ENCODE measurements around the gene NFIA. TPM values are rescaled to one million over a fixed set of nuclear protein-coding genes. Genes with fewer than 3 reads are reported as not detected.

NFIA gene
- total and polyA plus RNA-seq, 2 of the 13 experiments (the other 11 are each of a cell fraction or from before 2014, with no cell fraction given): 14.7 to 28.5 TPM

GRCh38 chr1:61222240-61222639, 139.9 kb downstream of the NFIA start (continued):
- TF ChIP-seq, protein P1, sequence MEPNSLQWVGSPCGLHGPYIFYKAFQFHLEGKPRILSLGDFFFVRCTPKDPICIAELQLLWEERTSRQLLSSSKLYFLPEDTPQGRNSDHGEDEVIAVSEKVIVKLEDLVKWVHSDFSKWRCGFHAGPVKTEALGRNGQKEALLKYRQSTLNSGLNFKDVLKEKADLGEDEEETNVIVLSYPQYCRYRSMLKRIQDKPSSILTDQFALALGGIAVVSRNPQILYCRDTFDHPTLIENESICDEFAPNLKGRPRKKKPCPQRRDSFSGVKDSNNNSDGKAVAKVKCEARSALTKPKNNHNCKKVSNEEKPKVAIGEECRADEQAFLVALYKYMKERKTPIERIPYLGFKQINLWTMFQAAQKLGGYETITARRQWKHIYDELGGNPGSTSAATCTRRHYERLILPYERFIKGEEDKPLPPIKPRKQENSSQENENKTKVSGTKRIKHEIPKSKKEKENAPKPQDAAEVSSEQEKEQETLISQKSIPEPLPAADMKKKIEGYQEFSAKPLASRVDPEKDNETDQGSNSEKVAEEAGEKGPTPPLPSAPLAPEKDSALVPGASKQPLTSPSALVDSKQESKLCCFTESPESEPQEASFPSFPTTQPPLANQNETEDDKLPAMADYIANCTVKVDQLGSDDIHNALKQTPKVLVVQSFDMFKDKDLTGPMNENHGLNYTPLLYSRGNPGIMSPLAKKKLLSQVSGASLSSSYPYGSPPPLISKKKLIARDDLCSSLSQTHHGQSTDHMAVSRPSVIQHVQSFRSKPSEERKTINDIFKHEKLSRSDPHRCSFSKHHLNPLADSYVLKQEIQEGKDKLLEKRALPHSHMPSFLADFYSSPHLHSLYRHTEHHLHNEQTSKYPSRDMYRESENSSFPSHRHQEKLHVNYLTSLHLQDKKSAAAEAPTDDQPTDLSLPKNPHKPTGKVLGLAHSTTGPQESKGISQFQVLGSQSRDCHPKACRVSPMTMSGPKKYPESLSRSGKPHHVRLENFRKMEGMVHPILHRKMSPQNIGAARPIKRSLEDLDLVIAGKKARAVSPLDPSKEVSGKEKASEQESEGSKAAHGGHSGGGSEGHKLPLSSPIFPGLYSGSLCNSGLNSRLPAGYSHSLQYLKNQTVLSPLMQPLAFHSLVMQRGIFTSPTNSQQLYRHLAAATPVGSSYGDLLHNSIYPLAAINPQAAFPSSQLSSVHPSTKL (CRISPR knock-in tag; IDR thresholded peaks at IDR 0.05): no peak
- no peak for TF ChIP-seq HNRNPLL (IDR thresholded peaks at IDR 0.05; ENCODE audit: low read depth, low read length, poor library complexity, severe bottlenecking)
- no peak for TF ChIP-seq AGO2 (optimal IDR thresholded peaks at IDR 0.05; ENCODE audit: low read depth, low read length)
- no peak for TF ChIP-seq ZBTB7B (CRISPR knock-in tag; IDR thresholded peaks at IDR 0.05)
- TF ChIP-seq, protein P2, sequence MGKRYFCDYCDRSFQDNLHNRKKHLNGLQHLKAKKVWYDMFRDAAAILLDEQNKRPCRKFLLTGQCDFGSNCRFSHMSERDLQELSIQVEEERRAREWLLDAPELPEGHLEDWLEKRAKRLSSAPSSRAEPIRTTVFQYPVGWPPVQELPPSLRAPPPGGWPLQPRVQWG (CRISPR knock-in tag; IDR thresholded peaks at IDR 0.05; ENCODE audit: borderline replicate concordance, low read depth): no peak
- no peak for TF ChIP-seq GTF2F1 (IDR thresholded peaks at IDR 0.05; ENCODE audit: low read length)
- TF ChIP-seq, protein P3, sequence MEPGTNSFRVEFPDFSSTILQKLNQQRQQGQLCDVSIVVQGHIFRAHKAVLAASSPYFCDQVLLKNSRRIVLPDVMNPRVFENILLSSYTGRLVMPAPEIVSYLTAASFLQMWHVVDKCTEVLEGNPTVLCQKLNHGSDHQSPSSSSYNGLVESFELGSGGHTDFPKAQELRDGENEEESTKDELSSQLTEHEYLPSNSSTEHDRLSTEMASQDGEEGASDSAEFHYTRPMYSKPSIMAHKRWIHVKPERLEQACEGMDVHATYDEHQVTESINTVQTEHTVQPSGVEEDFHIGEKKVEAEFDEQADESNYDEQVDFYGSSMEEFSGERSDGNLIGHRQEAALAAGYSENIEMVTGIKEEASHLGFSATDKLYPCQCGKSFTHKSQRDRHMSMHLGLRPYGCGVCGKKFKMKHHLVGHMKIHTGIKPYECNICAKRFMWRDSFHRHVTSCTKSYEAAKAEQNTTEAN (CRISPR knock-in tag; conservative IDR thresholded peaks at IDR 0.05): no peak

- intact Hi-C loops (cut with micrococcal nuclease; ENCODE audit: unreplicated experiment) (loop anchor here (2.0 kb wide), 1 partner anchor 116 kb away; no protein-coding TSS in a partner anchor), in situ Hi-C loops (cut with HindIII; ENCODE audit: extremely low pct_ligation_motif_present, low pct_unique_long_range_greater_than_20kb) (no loop called here)
- Histone ChIP-seq H3K4me3 (replicated peaks in 1 of 3; ENCODE audit: insufficient read depth in 1 of 3, low read depth in 2 of 3, low read length in 3 of 3) (peak overlapping the region in 1 of 3 experiments; percentile 18; a peak in 2 of 6 replicates), H3K79me2 (ENCODE audit: insufficient read depth, low read length) (peaks cover 84% of the 10 kb centered on the region), H3K9me3 (ENCODE audit: low read length) (no peaks in the 10 kb centered on the region), H4K20me1 (ENCODE audit: insufficient read depth, low read length) (no peaks in the 10 kb centered on the region), H3K4me1 (ENCODE audit: insufficient read depth, low read length) (peaks cover 65% of the 10 kb centered on the region), H3K27ac (ENCODE audit: extremely low read length, insufficient read depth, low read length) (peak overlapping the region; percentile 55), H3K9ac (ENCODE audit: insufficient read depth, low read depth, low read length) (no peak overlapping the region), H3K27me3 (ENCODE audit: control insufficient read depth in 1 of 2, insufficient read depth in 2 of 2, low read length in 2 of 2) (no peaks in the 10 kb centered on the region), H2AFZ (ENCODE audit: low read length) (no peak overlapping the region), H3K4me2 (ENCODE audit: low read depth, low read length) (peak overlapping the region; percentile 51), H3K36me3 (replicated peaks in 1 of 2; ENCODE audit: control insufficient read depth in 1 of 2, insufficient read depth in 2 of 2, low read length in 2 of 2) (no peaks in the 10 kb centered on the region)
- BruUV-seq (replicated peaks): no TSS peak
- CTCF ChIA-PET (ENCODE audit: low intra/inter-chr PET ratio, low total read pairs): no interaction called here
- POLR2A ChIA-PET: no interaction called here
- DNase-seq (ENCODE audit: low spot score) (peak; percentile 58), ATAC-seq (no peak), FAIRE-seq (no peak)
- peak; percentile 41; the same call in 1 of the 2 replicates for TF ChIP-seq NCOA2 (CRISPR knock-in tag; IDR thresholded peaks at IDR 0.05)
- TF ChIP-seq SOX5 (CRISPR knock-in tag; IDR thresholded peaks at IDR 0.05; ENCODE audit: borderline replicate concordance): peak; percentile 20; the same call in 1 of the 2 replicates
- TF ChIP-seq, protein P4, sequence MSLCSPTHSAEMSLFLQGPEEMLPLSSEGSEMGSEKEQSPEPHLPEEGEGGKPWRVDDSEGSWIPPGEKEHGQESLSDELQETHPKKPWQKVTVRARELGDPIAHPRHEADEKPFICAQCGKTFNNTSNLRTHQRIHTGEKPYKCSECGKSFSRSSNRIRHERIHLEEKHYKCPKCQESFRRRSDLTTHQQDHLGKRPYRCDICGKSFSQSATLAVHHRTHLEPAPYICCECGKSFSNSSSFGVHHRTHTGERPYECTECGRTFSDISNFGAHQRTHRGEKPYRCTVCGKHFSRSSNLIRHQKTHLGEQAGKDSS (CRISPR knock-in tag; IDR thresholded peaks at IDR 0.05; ENCODE audit: borderline replicate concordance, low read depth): no peak
- peak; percentile 36; the same call in 1 of the 2 replicates for TF ChIP-seq NFIC (IDR thresholded peaks at IDR 0.05; ENCODE audit: low read length)
- 0 out of 2 replicates have a peak, but pooled peaks have one; percentile 45 for TF ChIP-seq MIXL1 (CRISPR knock-in tag; IDR thresholded peaks at IDR 0.05)
- 0 out of 2 replicates have a peak, but pooled peaks have one; percentile 24 for TF ChIP-seq BCL6 (CRISPR knock-in tag; IDR thresholded peaks at IDR 0.05)
- no peak for TF ChIP-seq FOXP1 (IDR thresholded peaks at IDR 0.05)
- TF ChIP-seq FOXP1 (CRISPR knock-in tag; IDR thresholded peaks at IDR 0.05): peak; percentile 64
- TF ChIP-seq GATAD2A (CRISPR knock-in tag; IDR thresholded peaks at IDR 0.05): peak; percentile 82
- no peak for TF ChIP-seq IRX3 (CRISPR knock-in tag; IDR thresholded peaks at IDR 0.05; ENCODE audit: borderline replicate concordance, low read depth)
- TF ChIP-seq, protein P5, sequence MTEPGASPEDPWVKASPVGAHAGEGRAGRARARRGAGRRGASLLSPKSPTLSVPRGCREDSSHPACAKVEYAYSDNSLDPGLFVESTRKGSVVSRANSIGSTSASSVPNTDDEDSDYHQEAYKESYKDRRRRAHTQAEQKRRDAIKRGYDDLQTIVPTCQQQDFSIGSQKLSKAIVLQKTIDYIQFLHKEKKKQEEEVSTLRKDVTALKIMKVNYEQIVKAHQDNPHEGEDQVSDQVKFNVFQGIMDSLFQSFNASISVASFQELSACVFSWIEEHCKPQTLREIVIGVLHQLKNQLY (CRISPR knock-in tag; IDR thresholded peaks at IDR 0.05): no peak
These were observed 140.8 kb downstream of the NFIA start for GRCh38 chr1:61223140-61223539.
